Body of pancreas (tissue), 4 donors: ENCODE results near the gene PDZD7.

Experiments
- POLR2A ChIP-seq, 3 donors: fragments of 450-650 bp; IDR thresholded peaks; one replicate each; pipeline ENCODE4 v1.6.1; 2016; ENCODE audit warnings: antibody characterized with exemption in 3 of 3, mild to moderate bottlenecking in 2 of 3
- TF ChIP-seq, protein P1 (sequence below), 7 experiments: fragments of 450-650 bp in 4 of 7; fragments of 200-600 bp in 3 of 7; sonication (generic) in 3 of 7; IDR thresholded peaks; one replicate each; pipeline ENCODE4 v1.5.1; 2016 to 2019; ENCODE audit warnings: antibody characterized with exemption in 7 of 7

DNA sequence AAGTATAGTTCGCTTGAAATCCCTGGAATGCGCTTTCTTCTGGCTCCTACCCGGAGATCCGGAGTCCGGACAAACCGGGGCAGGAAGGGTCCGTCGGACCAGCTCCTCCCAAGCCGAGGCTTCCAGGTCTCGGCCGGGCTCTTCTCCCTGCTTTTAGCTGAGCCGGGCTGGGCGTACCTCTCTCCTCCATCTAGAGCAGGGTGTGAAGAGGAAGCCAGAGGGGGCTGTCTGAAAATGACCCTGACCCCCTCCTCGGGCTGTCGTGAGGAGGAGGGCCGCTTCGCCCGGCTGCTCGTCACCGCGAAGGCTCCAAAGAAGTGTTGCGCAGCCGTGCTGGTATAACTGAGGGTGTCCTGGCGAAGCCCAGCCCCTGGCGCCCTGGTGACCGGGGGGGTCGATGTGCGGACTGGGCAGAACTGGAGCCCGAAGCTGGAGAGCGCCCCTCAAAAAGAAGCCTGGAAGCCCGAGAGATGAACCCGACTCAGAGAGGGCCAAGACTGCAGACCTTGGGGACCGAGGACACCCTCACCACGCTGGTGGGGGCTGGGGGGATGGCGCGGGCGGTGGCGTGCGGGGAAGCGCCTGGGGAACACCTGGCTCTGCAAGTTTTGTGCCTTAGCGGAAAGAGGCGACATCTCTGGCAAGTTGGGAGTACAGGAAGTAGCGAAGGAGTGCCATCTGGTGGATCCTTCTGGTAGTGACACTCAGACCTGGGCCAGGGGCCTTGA, 36.6 kb upstream of the PDZD7 start:
- TF ChIP-seq, protein P1, sequence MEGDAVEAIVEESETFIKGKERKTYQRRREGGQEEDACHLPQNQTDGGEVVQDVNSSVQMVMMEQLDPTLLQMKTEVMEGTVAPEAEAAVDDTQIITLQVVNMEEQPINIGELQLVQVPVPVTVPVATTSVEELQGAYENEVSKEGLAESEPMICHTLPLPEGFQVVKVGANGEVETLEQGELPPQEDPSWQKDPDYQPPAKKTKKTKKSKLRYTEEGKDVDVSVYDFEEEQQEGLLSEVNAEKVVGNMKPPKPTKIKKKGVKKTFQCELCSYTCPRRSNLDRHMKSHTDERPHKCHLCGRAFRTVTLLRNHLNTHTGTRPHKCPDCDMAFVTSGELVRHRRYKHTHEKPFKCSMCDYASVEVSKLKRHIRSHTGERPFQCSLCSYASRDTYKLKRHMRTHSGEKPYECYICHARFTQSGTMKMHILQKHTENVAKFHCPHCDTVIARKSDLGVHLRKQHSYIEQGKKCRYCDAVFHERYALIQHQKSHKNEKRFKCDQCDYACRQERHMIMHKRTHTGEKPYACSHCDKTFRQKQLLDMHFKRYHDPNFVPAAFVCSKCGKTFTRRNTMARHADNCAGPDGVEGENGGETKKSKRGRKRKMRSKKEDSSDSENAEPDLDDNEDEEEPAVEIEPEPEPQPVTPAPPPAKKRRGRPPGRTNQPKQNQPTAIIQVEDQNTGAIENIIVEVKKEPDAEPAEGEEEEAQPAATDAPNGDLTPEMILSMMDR (IDR thresholded peaks at IDR 0.05): peak; percentile 77 to 93 (median 90)
- peak in 1 of 3 donors; percentile 8 for TF ChIP-seq POLR2A (IDR thresholded peaks at IDR 0.05)
